Measurements from ENCODE around the gene PSMD14.

GRCh38 chr2:161445097-161445496 lies 136.9 kb downstream of the PSMD14 start:
- no peak for TF ChIP-seq CTCF (IDR thresholded peaks at IDR 0.05)
- TF ChIP-seq POLR2A (IDR thresholded peaks at IDR 0.05), result no peak

Measured in body of pancreas (tissue), 4 donors.